H1 (cell line): Measurements from ENCODE around the gene DDX42. TPM values are rescaled to one million over a fixed set of nuclear protein-coding genes. Genes with fewer than 3 reads are reported as not detected.
"Not testable (repeated sequence)": the region's sequence is repeated elsewhere in the genome, so short reads cannot be mapped to it uniquely, and the experiment has no call there.

Experiments
- CTCF ChIA-PET: fragments of 300-600 bp; sonication (Branson Sonifier 250); formaldehyde crosslinking; loops from one replicate; lab custom pipeline; 2021; ENCODE audit not compliant: partially characterized antibody; lab: Charles Lee
- POLR2A ChIA-PET: fragments of 300-600 bp; sonication (Branson Sonifier 250); formaldehyde crosslinking; loops from one replicate; lab custom pipeline; 2021; ENCODE audit warnings: inconsistent platforms; ENCODE audit not compliant: partially characterized antibody; lab: Charles Lee
- DNase-seq, 2 experiments: peaks; one replicate each; pipeline versions ENCODE4 v3.0.0 to v3.0.0-alpha.2; 2010 to 2022; ENCODE audit warnings: low spot score in 2 of 2, low read depth in 1 of 2, mixed read lengths in 1 of 2
- FAIRE-seq: peaks from 2 replicates; lab custom pipeline; 2011; peaks lifted over from hg19 to GRCh38; lab: Jason Lieb, UNC
- H2AFZ ChIP-seq: 2 replicates; pipeline ENCODE4 v1.8.1; 2012; ENCODE audit warnings: low read length, inconsistent platforms
- H2AK5ac ChIP-seq: 2 replicates; pipeline ENCODE4 v1.6.1; 2013; ENCODE audit warnings: low read depth, low read length
- H2BK120ac ChIP-seq: replicated peaks from 2 replicates; pipeline ENCODE3; 2013; ENCODE audit warnings: low read depth, low read length, inconsistent platforms
- H2BK12ac ChIP-seq: 2 replicates; pipeline ENCODE4 v1.6.1; 2013; ENCODE audit warnings: low read depth, low read length
- H2BK15ac ChIP-seq: 2 replicates; pipeline ENCODE4 v1.6.1; 2013; ENCODE audit warnings: low read length
- H2BK20ac ChIP-seq: 2 replicates; pipeline ENCODE4 v1.6.1; 2013; ENCODE audit warnings: low read length
- H2BK5ac ChIP-seq: 2 replicates; pipeline ENCODE4 v1.6.1; 2013; ENCODE audit warnings: low read depth, low read length
- H3K14ac ChIP-seq: 2 replicates; pipeline ENCODE4 v1.6.1; 2013; ENCODE audit warnings: inconsistent platforms; ENCODE audit not compliant: insufficient read length
- H3K18ac ChIP-seq: 2 replicates; pipeline ENCODE4 v1.6.1; 2013; ENCODE audit warnings: low read length; ENCODE audit errors: extremely low read depth
- H3K23ac ChIP-seq: 2 replicates; pipeline ENCODE4 v1.6.1; 2013; ENCODE audit warnings: inconsistent platforms; ENCODE audit not compliant: insufficient read length
- H3K23me2 ChIP-seq: 2 replicates; pipeline ENCODE4 v1.6.1; 2013; ENCODE audit warnings: low read depth, low read length
- H3K27ac ChIP-seq: 2 replicates; pipeline ENCODE4 v1.6.1; 2011; ENCODE audit warnings: low read depth, low read length, inconsistent platforms
- H3K27me3 ChIP-seq, 4 experiments: replicated peaks in 1 of 4; 1 replicate in 1 of 4; 2 replicates in 3 of 4; pipeline versions ENCODE4 v1.6.1 to v1.8.1; 2011 to 2013; ENCODE audit warnings: low read length in 3 of 4, mild to moderate bottlenecking in 3 of 4, inconsistent platforms in 2 of 4, mixed read lengths in 2 of 4, moderate library complexity in 1 of 4; ENCODE audit not compliant: control insufficient read depth in 3 of 4, insufficient read depth in 3 of 4; ENCODE audit errors: extremely low read depth in 1 of 4
- H3K36me3 ChIP-seq, 4 experiments: 2 replicates each; pipeline versions ENCODE4 v1.6.1 to v1.8.1; 2011 to 2013; ENCODE audit warnings: mild to moderate bottlenecking in 4 of 4, low read length in 3 of 4, moderate library complexity in 2 of 4, control low read depth in 1 of 4, inconsistent platforms in 1 of 4; ENCODE audit not compliant: insufficient read depth in 4 of 4, control insufficient read depth in 2 of 4
- H3K4ac ChIP-seq: replicated peaks from 2 replicates; pipeline ENCODE3; 2013; ENCODE audit warnings: low read length, low read depth, mixed read lengths, inconsistent platforms; ENCODE audit not compliant: insufficient read length
- H3K4me1 ChIP-seq, 4 experiments: replicated peaks in 1 of 4; 1 replicate in 1 of 4; 2 replicates in 3 of 4; pipeline versions ENCODE4 v1.6.1 to v1.8.1; 2011 to 2013; ENCODE audit warnings: low read length in 3 of 4, inconsistent platforms in 2 of 4, mixed read lengths in 1 of 4; ENCODE audit not compliant: insufficient read depth in 4 of 4, control insufficient read depth in 3 of 4
- H3K4me2 ChIP-seq, 2 experiments: 2 replicates each; pipeline versions ENCODE4 v1.6.1 to v1.8.1; 2011 to 2013; ENCODE audit warnings: low read depth in 2 of 2, low read length in 2 of 2, control low read depth in 1 of 2, inconsistent platforms in 1 of 2, mild to moderate bottlenecking in 1 of 2; ENCODE audit not compliant: insufficient read depth in 1 of 2
- H3K4me3 ChIP-seq, 4 experiments: fragments of 200-600, 300-600 bp in 1 of 4; sonication (generic), shearing (Covaris generic), sonication (Bioruptor Twin) in 1 of 4; 2 replicates each; pipeline versions ENCODE4 v1.5.1 to v1.8.1; 2011 to 2016; ENCODE audit warnings: low read length in 4 of 4, low read depth in 3 of 4, control low read depth in 2 of 4, inconsistent platforms in 2 of 4, mild to moderate bottlenecking in 2 of 4, mixed read lengths in 1 of 4, moderate library complexity in 1 of 4; ENCODE audit not compliant: insufficient read depth in 2 of 4; ENCODE audit errors: extremely low read depth in 1 of 4
- H3K56ac ChIP-seq: replicated peaks from 2 replicates; pipeline ENCODE3; 2013; ENCODE audit warnings: low read depth, mild to moderate bottlenecking, mixed read lengths, low read length, inconsistent platforms; ENCODE audit not compliant: insufficient read length
- H3K79me1 ChIP-seq: 2 replicates; pipeline ENCODE4 v1.6.1; 2013; ENCODE audit warnings: low read depth, low read length, control low read depth
- H3K79me2 ChIP-seq, 2 experiments: 2 replicates each; pipeline versions ENCODE4 v1.6.1 to v1.8.1; 2012 to 2013; ENCODE audit warnings: low read length in 2 of 2, mild to moderate bottlenecking in 2 of 2, inconsistent platforms in 1 of 2; ENCODE audit not compliant: insufficient read depth in 2 of 2, control insufficient read depth in 1 of 2
- H3K9ac ChIP-seq, 4 experiments: replicated peaks in 1 of 4; 1 replicate in 1 of 4; 2 replicates in 3 of 4; pipeline versions ENCODE4 v1.6.1 to v1.8.1; 2011 to 2013; ENCODE audit warnings: low read depth in 3 of 4, low read length in 3 of 4, control low read depth in 2 of 4, mild to moderate bottlenecking in 2 of 4, moderate library complexity in 2 of 4, inconsistent platforms in 1 of 4; ENCODE audit errors: extremely low read depth in 1 of 4
- H3K9me3 ChIP-seq, 2 experiments: 2 replicates each; pipeline versions ENCODE4 v1.6.1 to v1.8.1; 2012 to 2013; ENCODE audit warnings: mild to moderate bottlenecking in 2 of 2, moderate library complexity in 2 of 2, control low read depth in 1 of 2, inconsistent platforms in 1 of 2, low read depth in 1 of 2, low read length in 1 of 2, mixed read lengths in 1 of 2; ENCODE audit not compliant: insufficient read depth in 2 of 2
- H4K20me1 ChIP-seq, 2 experiments: replicated peaks in 1 of 2; 2 replicates each; pipeline versions ENCODE3 to v1.8.1; 2011 to 2013; ENCODE audit warnings: inconsistent platforms in 2 of 2, low read length in 2 of 2, mild to moderate bottlenecking in 1 of 2; ENCODE audit not compliant: insufficient read depth in 2 of 2, control insufficient read depth in 1 of 2
- H4K5ac ChIP-seq: 2 replicates; pipeline ENCODE4 v1.6.1; 2013; ENCODE audit warnings: low read length, low read depth, mixed read lengths, inconsistent platforms; ENCODE audit not compliant: insufficient read length
- H4K8ac ChIP-seq: 2 replicates; pipeline ENCODE4 v1.8.0; 2013; ENCODE audit warnings: mild to moderate bottlenecking, moderate library complexity, low read length, inconsistent platforms; ENCODE audit not compliant: insufficient read depth; ENCODE audit errors: extremely low read depth
- H4K91ac ChIP-seq: replicated peaks from 2 replicates; pipeline ENCODE3; 2013; ENCODE audit warnings: low read length, mixed read lengths, inconsistent platforms; ENCODE audit not compliant: insufficient read length
- WGBS, 2 experiments: shearing (Covaris generic) in 1 of 2; methylation state at CpG; one replicate each; pipeline versions ENCODE4 v1.1.6 to v1.1.7; 2013 to 2015; ENCODE audit warnings: low lambda C conversion rate in 2 of 2, mixed read lengths in 2 of 2, inconsistent platforms in 1 of 2, low coverage in 1 of 2, missing lambda C conversion rate in 1 of 2; ENCODE audit not compliant: insufficient replicate concordance in 2 of 2, insufficient coverage in 1 of 2, insufficient read length in 1 of 2; ENCODE audit errors: extremely low coverage in 1 of 2, missing lambda C conversion rate in 1 of 2; 5-methylcytosine and 5-hydroxymethylcytosine counted together
- polyA plus RNA-seq, 7 experiments: library from polyadenylated mRNA; depleted of rRNA in 3 of 7; stranded (reverse) in 5 of 7; unstranded in 2 of 7; fragments of >200 nt in 5 of 7; fragments of 200-250 nt in 2 of 7; gene quantifications; 1 replicate in 5 of 7; 2 replicates in 1 of 7; 4 replicates in 1 of 7; pipeline versions ENCODE4 v1.2.1 to v1.2.3, GENCODE V29; 2011 to 2013; ENCODE audit warnings: missing spikeins in 2 of 7, mixed read lengths in 2 of 7
- total RNA-seq: library from RNA; stranded (reverse); fragmentation: NEBNext Ultra II Directional; extraction: Animal tissue kit (Norgen Biotek cat#: 25700); gene quantifications from 2 replicates; pipeline ENCODE4 v1.2.1, GENCODE V29; 2021

DDX42 gene
- total and polyA plus RNA-seq, 2 of the 8 experiments (the other 6 are each of a cell fraction or from before 2014, with no cell fraction given): 40.6 to 114 TPM

DNA sequence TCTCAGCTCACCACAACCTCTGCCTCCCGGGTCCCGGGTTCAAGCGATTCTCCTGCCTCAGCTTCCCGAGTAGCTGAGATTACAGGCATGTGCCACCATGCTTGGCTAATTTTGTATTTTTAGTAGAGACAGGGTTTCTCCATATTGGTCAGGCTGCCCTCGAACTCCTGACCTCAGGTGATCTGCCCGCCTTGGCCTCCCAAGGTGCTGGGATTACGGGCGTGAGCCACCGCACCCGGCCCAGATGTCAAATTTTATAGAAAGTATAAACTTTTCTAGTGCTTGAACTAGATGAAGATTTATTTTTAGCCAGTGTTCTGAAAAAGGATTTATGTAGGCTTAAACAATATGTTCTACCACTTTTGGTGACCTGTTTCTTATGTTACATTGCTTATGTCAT is 22.4 kb downstream of the DDX42 start:
- H3K4me1 ChIP-seq, H4K20me1 ChIP-seq, H3K9me3 ChIP-seq, H3K23me2 ChIP-seq, H2BK12ac ChIP-seq, H2AFZ ChIP-seq, H3K14ac ChIP-seq, H3K23ac ChIP-seq, H3K56ac ChIP-seq, H3K27me3 ChIP-seq, CTCF ChIA-PET, H4K8ac ChIP-seq, H4K5ac ChIP-seq, H3K27ac ChIP-seq, H3K18ac ChIP-seq, H3K4ac ChIP-seq, H2BK15ac ChIP-seq, H2AK5ac ChIP-seq, H2BK120ac ChIP-seq, H3K4me3 ChIP-seq, H3K9ac ChIP-seq, H2BK5ac ChIP-seq, H3K4me2 ChIP-seq, H4K91ac ChIP-seq, H2BK20ac ChIP-seq, FAIRE-seq, H3K79me1 ChIP-seq: not testable (repeated sequence)
- peaks cover 0 to 15% of the 10 kb centered on the region in 2 experiments; a peak in 2 of 4 replicates for H3K79me2 ChIP-seq
- POLR2A ChIA-PET: interaction anchor here (1.1 to 5.9 kb wide), 5 partner anchors 18 to 39 kb away, joined by 3 to 34 read pairs (median 4); partner anchors contain the start of genes CCDC47 and DDX42
- H3K36me3 ChIP-seq: peaks cover 35 to 97% (median 75%) of the 10 kb centered on the region in 4 experiments
- DNase-seq: peak in 1 of 2 experiments; percentile 10
- WGBS, 2 experiments: 97% methylated on average over 10 of the region's 10 CpGs; no CpG with 5 or more reads in 1 of the 2 experiments
